Measurements from ENCODE around the gene CRACR2B. TPM values are rescaled to one million over a fixed set of nuclear protein-coding genes. Genes with fewer than 3 reads are reported as not detected.

Gene CRACR2B
- total RNA-seq, 1 donor from 2014 or later = 2.6 TPM

DNA sequence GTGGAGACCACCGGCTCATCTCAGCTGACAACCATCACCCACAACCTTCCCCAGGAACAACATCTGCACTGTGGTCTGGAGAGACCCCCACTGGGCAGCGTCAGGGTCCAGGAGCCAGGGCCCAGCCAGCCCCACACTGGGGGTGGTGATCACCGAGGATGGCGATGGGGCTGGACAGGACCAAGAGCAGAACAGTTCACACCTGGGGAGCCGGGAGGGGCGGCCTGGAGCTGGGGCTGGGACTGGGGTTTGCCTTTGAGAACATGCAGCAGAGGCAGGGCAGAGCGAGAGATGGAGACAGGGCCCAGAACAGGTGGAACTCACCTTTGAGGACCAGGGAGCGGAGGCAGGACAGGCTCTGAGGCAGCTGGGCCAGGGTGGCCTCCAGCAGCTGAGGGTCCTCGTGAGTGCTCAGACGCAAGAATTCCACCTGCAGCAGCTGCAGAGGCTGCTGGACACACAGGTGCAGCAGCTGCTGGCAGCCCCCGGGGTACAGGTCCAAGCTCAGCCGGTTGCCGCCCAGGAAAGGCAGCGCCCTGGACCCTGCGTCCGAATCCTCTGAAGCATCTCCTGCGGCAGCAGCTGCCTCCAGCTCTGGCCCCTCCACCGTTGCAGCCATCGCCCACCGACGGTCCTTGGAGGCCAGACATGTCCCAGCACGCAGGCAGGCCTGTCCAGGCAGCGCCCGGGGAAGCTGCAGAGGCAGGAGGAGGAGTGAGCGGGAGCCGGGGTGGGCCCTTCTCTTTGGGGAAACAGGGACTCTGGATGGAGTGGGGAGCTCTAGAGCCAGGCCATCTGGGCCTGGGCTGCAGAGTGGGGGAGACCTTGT lies 23.7 kb upstream of the CRACR2B start:
- no peak overlapping the region for H3K27ac Mint-ChIP-seq (ENCODE audit: unreplicated experiment)
- H3K27ac ChIP-seq (ENCODE audit: low read depth, low read length) = no peak overlapping the region

DNA sequence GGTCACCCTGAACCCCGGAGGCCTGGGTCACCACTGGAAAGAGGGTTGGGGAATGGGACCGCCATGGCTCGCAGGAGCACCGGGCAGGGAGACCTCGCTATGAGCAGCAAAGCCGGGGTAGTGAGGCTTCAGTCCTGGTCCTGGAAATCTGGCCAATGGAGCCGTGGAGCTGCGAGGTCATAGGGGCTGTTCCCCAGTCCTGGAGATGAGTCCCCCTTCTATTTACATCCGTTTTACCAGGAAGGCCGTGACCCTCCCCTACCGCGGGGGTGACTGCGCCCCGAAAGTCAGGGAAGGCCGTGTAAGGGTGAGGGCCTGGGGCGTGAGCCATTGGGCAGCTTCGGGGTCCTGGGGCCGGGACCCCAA lies 23.1 kb upstream of the CRACR2B start:
- no peaks in the 10 kb centered on the region for H3K36me3 Mint-ChIP-seq (ENCODE audit: low read depth, unreplicated experiment)
- H3K4me1 ChIP-seq (ENCODE audit: insufficient read depth, low read length) = peaks cover 26% of the 10 kb centered on the region
- peaks cover 14% of the 10 kb centered on the region for H4K20me1 ChIP-seq (ENCODE audit: insufficient read depth, low read length)
- H3K9me3 ChIP-seq (ENCODE audit: insufficient read depth, low read depth, low read length) = no peaks in the 10 kb centered on the region
- H3K4me2 ChIP-seq (ENCODE audit: low read length) = peak overlapping the region; percentile 93
- peak overlapping the region; percentile 79 for H3K4me3 Mint-ChIP-seq (ENCODE audit: unreplicated experiment)
- no peaks in the 10 kb centered on the region for H3K36me3 ChIP-seq (ENCODE audit: insufficient read depth, low read length)
- H3K79me2 ChIP-seq (ENCODE audit: insufficient read depth, low read length) = peaks cover 39% of the 10 kb centered on the region
- FAIRE-seq (no peak), DNase-seq (ENCODE audit: low read depth) (no peak)
- H3K27ac Mint-ChIP-seq (ENCODE audit: unreplicated experiment) = no peak overlapping the region
- H3K27me3 Mint-ChIP-seq (ENCODE audit: low read depth, unreplicated experiment) = no peaks in the 10 kb centered on the region
- peak overlapping the region; percentile 6 for H3K27ac ChIP-seq (ENCODE audit: low read depth, low read length)
- H3K4me3 ChIP-seq (ENCODE audit: insufficient read depth, low read depth, low read length) = peak overlapping the region; percentile 57
- H3K4me1 Mint-ChIP-seq (ENCODE audit: low read depth, unreplicated experiment) = no peaks in the 10 kb centered on the region
- no peaks in the 10 kb centered on the region for H3K27me3 ChIP-seq (ENCODE audit: insufficient read depth, low read length)
- H3K9ac ChIP-seq (ENCODE audit: low read length) = peak overlapping the region; percentile 71
- TF ChIP-seq EZH2 (IDR thresholded peaks at IDR 0.05; ENCODE audit: insufficient read depth, low read length) = no peak
- TF ChIP-seq, protein P1, sequence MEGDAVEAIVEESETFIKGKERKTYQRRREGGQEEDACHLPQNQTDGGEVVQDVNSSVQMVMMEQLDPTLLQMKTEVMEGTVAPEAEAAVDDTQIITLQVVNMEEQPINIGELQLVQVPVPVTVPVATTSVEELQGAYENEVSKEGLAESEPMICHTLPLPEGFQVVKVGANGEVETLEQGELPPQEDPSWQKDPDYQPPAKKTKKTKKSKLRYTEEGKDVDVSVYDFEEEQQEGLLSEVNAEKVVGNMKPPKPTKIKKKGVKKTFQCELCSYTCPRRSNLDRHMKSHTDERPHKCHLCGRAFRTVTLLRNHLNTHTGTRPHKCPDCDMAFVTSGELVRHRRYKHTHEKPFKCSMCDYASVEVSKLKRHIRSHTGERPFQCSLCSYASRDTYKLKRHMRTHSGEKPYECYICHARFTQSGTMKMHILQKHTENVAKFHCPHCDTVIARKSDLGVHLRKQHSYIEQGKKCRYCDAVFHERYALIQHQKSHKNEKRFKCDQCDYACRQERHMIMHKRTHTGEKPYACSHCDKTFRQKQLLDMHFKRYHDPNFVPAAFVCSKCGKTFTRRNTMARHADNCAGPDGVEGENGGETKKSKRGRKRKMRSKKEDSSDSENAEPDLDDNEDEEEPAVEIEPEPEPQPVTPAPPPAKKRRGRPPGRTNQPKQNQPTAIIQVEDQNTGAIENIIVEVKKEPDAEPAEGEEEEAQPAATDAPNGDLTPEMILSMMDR (IDR thresholded peaks at IDR 0.05; ENCODE audit: insufficient read depth, low read depth, low read length) = no peak
- H2AFZ ChIP-seq (ENCODE audit: low read depth, low read length) = peak overlapping the region; percentile 2
- no peaks in the 10 kb centered on the region for H3K9me3 Mint-ChIP-seq (ENCODE audit: unreplicated experiment)

More for the DNA sequence above, 23.7 kb upstream of the CRACR2B start:
- H3K36me3 Mint-ChIP-seq (ENCODE audit: low read depth, unreplicated experiment) = no peaks in the 10 kb centered on the region
- peaks cover 20% of the 10 kb centered on the region for H4K20me1 ChIP-seq (ENCODE audit: insufficient read depth, low read length)
- FAIRE-seq = no peak
- TF ChIP-seq, protein P1 (IDR thresholded peaks at IDR 0.05; ENCODE audit: insufficient read depth, low read depth, low read length) = no peak
- TF ChIP-seq EZH2 (IDR thresholded peaks at IDR 0.05; ENCODE audit: insufficient read depth, low read length) = no peak
- H3K36me3 ChIP-seq (ENCODE audit: insufficient read depth, low read length) = no peaks in the 10 kb centered on the region
- peaks cover 26% of the 10 kb centered on the region for H3K4me1 ChIP-seq (ENCODE audit: insufficient read depth, low read length)
- H3K9me3 Mint-ChIP-seq (ENCODE audit: unreplicated experiment) = no peaks in the 10 kb centered on the region
- H3K9ac ChIP-seq (ENCODE audit: low read length) = peak overlapping the region; percentile 71
- H3K79me2 ChIP-seq (ENCODE audit: insufficient read depth, low read length) = peaks cover 35% of the 10 kb centered on the region
- peak overlapping the region; percentile 93 for H3K4me2 ChIP-seq (ENCODE audit: low read length)
- H3K9me3 ChIP-seq (ENCODE audit: insufficient read depth, low read depth, low read length) = no peaks in the 10 kb centered on the region
- no peaks in the 10 kb centered on the region for H3K27me3 ChIP-seq (ENCODE audit: insufficient read depth, low read length)
- no peak for DNase-seq (ENCODE audit: low read depth)
- H3K4me1 Mint-ChIP-seq (ENCODE audit: low read depth, unreplicated experiment) = no peaks in the 10 kb centered on the region
- H3K27me3 Mint-ChIP-seq (ENCODE audit: low read depth, unreplicated experiment) = no peaks in the 10 kb centered on the region
- H3K4me3 ChIP-seq (ENCODE audit: insufficient read depth, low read depth, low read length) = peak overlapping the region; percentile 57
- peak overlapping the region; percentile 79 for H3K4me3 Mint-ChIP-seq (ENCODE audit: unreplicated experiment)
- H2AFZ ChIP-seq (ENCODE audit: low read depth, low read length) = peak overlapping the region; percentile 2
